Measurements from ENCODE around the gene TMEM50B. TPM values are rescaled to one million over a fixed set of nuclear protein-coding genes. Genes with fewer than 3 reads are reported as not detected.

TMEM50B gene
- total and polyA plus RNA-seq, 2 of the 8 experiments (the other 6 are each of a cell fraction or from before 2014, with no cell fraction given), result 16.8 to 20.5 TPM

DNA sequence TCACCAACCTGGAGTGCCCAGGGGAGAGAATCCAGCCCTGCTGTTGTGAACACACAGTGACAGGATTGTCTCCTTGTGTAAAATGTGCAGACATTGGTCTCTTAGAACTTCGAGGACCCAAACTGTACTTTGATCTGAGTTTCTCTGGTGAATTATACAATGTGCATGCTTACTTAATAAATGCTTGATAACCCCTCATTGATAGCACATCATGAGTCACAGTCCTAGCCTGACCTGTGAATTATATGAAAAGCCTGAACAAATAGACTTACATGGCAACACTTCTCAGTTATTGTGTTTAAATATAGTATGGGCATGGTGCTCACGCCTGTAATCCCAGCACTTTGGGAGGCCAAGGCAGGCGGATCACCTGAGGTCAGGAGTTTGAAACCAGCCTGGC, 53.9 kb downstream of the TMEM50B start (continued):
- TF ChIP-seq SRF (IDR thresholded peaks at IDR 0.05; ENCODE audit: low read depth, low read length), result no peak
- TF ChIP-seq, protein P1, sequence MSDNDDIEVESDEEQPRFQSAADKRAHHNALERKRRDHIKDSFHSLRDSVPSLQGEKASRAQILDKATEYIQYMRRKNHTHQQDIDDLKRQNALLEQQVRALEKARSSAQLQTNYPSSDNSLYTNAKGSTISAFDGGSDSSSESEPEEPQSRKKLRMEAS (IDR thresholded peaks at IDR 0.05), result no peak
- TF ChIP-seq NANOG (IDR thresholded peaks at IDR 0.05; ENCODE audit: insufficient read depth, low read depth, low read length, poor library complexity, severe bottlenecking), result no peak
